Measurements from ENCODE around the gene ST8SIA4.

DNA sequence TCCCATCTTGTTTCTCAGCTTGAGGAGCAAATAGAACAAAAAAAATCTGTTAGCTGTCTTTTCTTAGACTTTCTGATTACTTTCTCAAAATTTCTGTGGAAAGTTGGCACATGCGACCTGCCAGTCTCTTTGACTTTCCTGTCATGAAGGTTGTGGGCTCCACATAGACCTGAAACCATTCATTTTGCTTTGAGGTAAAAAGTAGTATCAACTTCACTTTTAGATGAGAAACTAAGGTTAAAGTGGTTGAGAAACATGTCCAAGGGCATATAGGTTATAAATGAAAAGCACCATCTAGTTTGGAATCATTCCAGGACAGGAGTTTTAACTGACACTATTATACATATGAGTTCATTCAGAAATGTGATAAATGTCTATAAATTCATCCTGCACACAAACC, 42.7 kb downstream of the ST8SIA4 start:
- no peak for TF ChIP-seq RARB (CRISPR knock-in tag; IDR thresholded peaks at IDR 0.05)
- TF ChIP-seq, protein P1, sequence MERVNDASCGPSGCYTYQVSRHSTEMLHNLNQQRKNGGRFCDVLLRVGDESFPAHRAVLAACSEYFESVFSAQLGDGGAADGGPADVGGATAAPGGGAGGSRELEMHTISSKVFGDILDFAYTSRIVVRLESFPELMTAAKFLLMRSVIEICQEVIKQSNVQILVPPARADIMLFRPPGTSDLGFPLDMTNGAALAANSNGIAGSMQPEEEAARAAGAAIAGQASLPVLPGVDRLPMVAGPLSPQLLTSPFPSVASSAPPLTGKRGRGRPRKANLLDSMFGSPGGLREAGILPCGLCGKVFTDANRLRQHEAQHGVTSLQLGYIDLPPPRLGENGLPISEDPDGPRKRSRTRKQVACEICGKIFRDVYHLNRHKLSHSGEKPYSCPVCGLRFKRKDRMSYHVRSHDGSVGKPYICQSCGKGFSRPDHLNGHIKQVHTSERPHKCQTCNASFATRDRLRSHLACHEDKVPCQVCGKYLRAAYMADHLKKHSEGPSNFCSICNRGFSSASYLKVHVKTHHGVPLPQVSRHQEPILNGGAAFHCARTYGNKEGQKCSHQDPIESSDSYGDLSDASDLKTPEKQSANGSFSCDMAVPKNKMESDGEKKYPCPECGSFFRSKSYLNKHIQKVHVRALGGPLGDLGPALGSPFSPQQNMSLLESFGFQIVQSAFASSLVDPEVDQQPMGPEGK (CRISPR knock-in tag; IDR thresholded peaks at IDR 0.05; ENCODE audit: borderline replicate concordance) = no peak
- no peak for TF ChIP-seq ARNTL (CRISPR knock-in tag; IDR thresholded peaks at IDR 0.05; ENCODE audit: borderline replicate concordance, low read depth)
- no peak for TF ChIP-seq GLIS3 (CRISPR knock-in tag; IDR thresholded peaks at IDR 0.05)
- TF ChIP-seq, protein P2, sequence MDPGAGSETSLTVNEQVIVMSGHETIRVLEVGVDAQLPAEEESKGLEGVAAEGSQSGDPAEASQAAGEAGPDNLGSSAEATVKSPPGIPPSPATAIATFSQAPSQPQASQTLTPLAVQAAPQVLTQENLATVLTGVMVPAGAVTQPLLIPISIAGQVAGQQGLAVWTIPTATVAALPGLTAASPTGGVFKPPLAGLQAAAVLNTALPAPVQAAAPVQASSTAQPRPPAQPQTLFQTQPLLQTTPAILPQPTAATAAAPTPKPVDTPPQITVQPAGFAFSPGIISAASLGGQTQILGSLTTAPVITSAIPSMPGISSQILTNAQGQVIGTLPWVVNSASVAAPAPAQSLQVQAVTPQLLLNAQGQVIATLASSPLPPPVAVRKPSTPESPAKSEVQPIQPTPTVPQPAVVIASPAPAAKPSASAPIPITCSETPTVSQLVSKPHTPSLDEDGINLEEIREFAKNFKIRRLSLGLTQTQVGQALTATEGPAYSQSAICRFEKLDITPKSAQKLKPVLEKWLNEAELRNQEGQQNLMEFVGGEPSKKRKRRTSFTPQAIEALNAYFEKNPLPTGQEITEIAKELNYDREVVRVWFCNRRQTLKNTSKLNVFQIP (CRISPR knock-in tag; IDR thresholded peaks at IDR 0.05; ENCODE audit: borderline replicate concordance, low read depth) = no peak
- TF ChIP-seq ZFP3 (CRISPR knock-in tag; IDR thresholded peaks at IDR 0.05) = no peak

Measured in SK-N-SH treated with all-trans-retinoic acid at 6 μM for 48 hours (cell line).